H1 (cell line): ENCODE measurements around the gene RIMS1. TPM values are rescaled to one million over a fixed set of nuclear protein-coding genes. Genes with fewer than 3 reads are reported as not detected.

Experiments
- ATF2 ChIP-seq: IDR thresholded peaks from 2 replicates; pipeline ENCODE4 v1.6.1; 2012; ENCODE audit warnings: low read length, inconsistent platforms
- BACH1 ChIP-seq: IDR thresholded peaks from 2 replicates; pipeline ENCODE4 v1.6.1; 2012; ENCODE audit warnings: low read length, improper control_type of control experiment
- CBX5 ChIP-seq: fragments of 300-800, 300-1000 bp; sonication (generic); IDR thresholded peaks from 2 replicates; pipeline ENCODE4 v1.7.1; 2016; ENCODE audit warnings: antibody characterized with exemption, low read length, low read depth
- CBX8 ChIP-seq: fragments of 300-800, 300-1000 bp; sonication (generic); IDR thresholded peaks from 2 replicates; pipeline ENCODE4 v1.7.1; 2016; ENCODE audit warnings: low read depth, low read length, borderline replicate concordance
- CREB1 ChIP-seq: IDR thresholded peaks from 2 replicates; pipeline ENCODE4 v1.6.1; 2012; ENCODE audit warnings: inconsistent platforms
- EGR1 ChIP-seq: IDR thresholded peaks from 2 replicates; pipeline ENCODE4 v1.6.1; 2011; ENCODE audit warnings: low read depth, low read length, borderline replicate concordance
- GTF2F1 ChIP-seq: IDR thresholded peaks from 2 replicates; pipeline ENCODE4 v1.6.1; 2012; ENCODE audit warnings: low read depth, low read length, improper control_type of control experiment, borderline replicate concordance
- MAFK ChIP-seq: IDR thresholded peaks from 2 replicates; pipeline ENCODE4 v1.6.1; 2012; ENCODE audit warnings: low read depth, mild to moderate bottlenecking, improper control_type of control experiment, low read length
- NANOG ChIP-seq: IDR thresholded peaks from 2 replicates; pipeline ENCODE4 v1.6.1; 2011; ENCODE audit warnings: low read length, low read depth, mild to moderate bottlenecking, inconsistent platforms; ENCODE audit not compliant: insufficient read depth, poor library complexity, severe bottlenecking
- NRF1 ChIP-seq: IDR thresholded peaks from 2 replicates; pipeline ENCODE4 v1.6.1; 2011; ENCODE audit warnings: mild to moderate bottlenecking, low read depth, low read length, improper control_type of control experiment
- POLR2A ChIP-seq, 2 experiments: IDR thresholded peaks; 1 replicate in 1 of 2; 2 replicates in 1 of 2; pipeline ENCODE4 v1.6.1; 2011; ENCODE audit warnings: low read depth in 2 of 2, low read length in 2 of 2, mild to moderate bottlenecking in 2 of 2; ENCODE audit errors: control extremely low read depth in 1 of 2
- POU5F1 ChIP-seq: IDR thresholded peaks from 2 replicates; pipeline ENCODE4 v1.6.1; 2011; ENCODE audit warnings: low read depth, mild to moderate bottlenecking, low read length, moderate library complexity
- RNF2 ChIP-seq: fragments of 200-900, 300-1000 bp; sonication (generic); IDR thresholded peaks from 2 replicates; pipeline ENCODE4 v1.7.1; 2016; ENCODE audit warnings: borderline replicate concordance, low read depth, mild to moderate bottlenecking, antibody characterized with exemption, low read length; ENCODE audit not compliant: poor library complexity, severe bottlenecking; ENCODE audit errors: missing control alignments
- SP1 ChIP-seq: IDR thresholded peaks from 2 replicates; pipeline ENCODE4 v1.6.1; 2011; ENCODE audit warnings: low read depth, low read length
- SP2 ChIP-seq: IDR thresholded peaks from 2 replicates; pipeline ENCODE4 v1.6.1; 2012; ENCODE audit warnings: mild to moderate bottlenecking, low read length, inconsistent platforms
- SRF ChIP-seq: IDR thresholded peaks from 2 replicates; pipeline ENCODE4 v1.6.1; 2011; ENCODE audit warnings: mild to moderate bottlenecking, low read depth, low read length, moderate library complexity
- TAF7 ChIP-seq: optimal IDR thresholded peaks from 2 replicates; pipeline ENCODE3; 2011; ENCODE audit warnings: low read depth, mild to moderate bottlenecking, inconsistent platforms, low read length, moderate library complexity, borderline replicate concordance
- TCF12 ChIP-seq: IDR thresholded peaks from 2 replicates; pipeline ENCODE4 v1.6.1; 2011; ENCODE audit warnings: low read depth, mild to moderate bottlenecking, low read length
- TEAD4 ChIP-seq: IDR thresholded peaks from 2 replicates; pipeline ENCODE4 v1.6.1; 2012; ENCODE audit warnings: low read depth, low read length, inconsistent platforms, mixed read lengths
- ZNF274 ChIP-seq: IDR thresholded peaks from 2 replicates; pipeline ENCODE4 v1.7.0; 2012; ENCODE audit warnings: low read length, borderline replicate concordance; ENCODE audit errors: extremely low read depth
- polyA plus RNA-seq, 7 experiments: library from polyadenylated mRNA; depleted of rRNA in 3 of 7; stranded (reverse) in 5 of 7; unstranded in 2 of 7; fragments of >200 nt in 5 of 7; fragments of 200-250 nt in 2 of 7; gene quantifications; 1 replicate in 5 of 7; 2 replicates in 1 of 7; 4 replicates in 1 of 7; pipeline versions ENCODE4 v1.2.1 to v1.2.3, GENCODE V29; 2011 to 2013; ENCODE audit warnings: missing spikeins in 2 of 7, mixed read lengths in 2 of 7
- total RNA-seq: library from RNA; stranded (reverse); fragmentation: NEBNext Ultra II Directional; extraction: Animal tissue kit (Norgen Biotek cat#: 25700); gene quantifications from 2 replicates; pipeline ENCODE4 v1.2.1, GENCODE V29; 2021

Gene RIMS1
- total and polyA plus RNA-seq, 2 of the 8 experiments (the other 6 are each of a cell fraction or from before 2014, with no cell fraction given) = 0.63 to 2.3 TPM

DNA sequence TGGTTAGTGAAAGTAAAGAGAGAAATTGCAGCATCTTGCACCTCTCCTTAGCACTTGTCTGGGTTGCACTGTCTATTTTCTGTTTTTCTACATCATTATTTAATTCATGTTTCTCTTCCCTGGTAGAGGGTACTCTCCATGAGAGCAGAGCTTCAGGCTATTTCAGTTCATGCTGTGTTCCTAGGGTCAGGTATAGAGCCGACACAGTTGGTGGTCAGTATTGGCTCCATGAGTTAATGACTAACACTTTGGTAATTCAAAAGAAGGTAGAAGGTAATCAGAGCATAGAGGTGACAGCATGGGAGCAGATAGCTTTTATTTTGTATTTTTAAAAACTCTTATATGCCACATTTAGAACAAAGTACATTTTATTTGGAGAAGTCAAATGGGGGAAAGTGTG lies 42.7 kb downstream of the RIMS1 start (continued):
- TF ChIP-seq RNF2 (no peak), CBX8 (no peak), NRF1 (no peak), CREB1 (no peak), TCF12 (no peak), ZNF274 (no peak), TEAD4 (no peak), SP1 (0 out of 2 replicates have a peak, but pooled peaks have one; percentile 15), CBX5 (no peak), POU5F1 (0 out of 2 replicates have a peak, but pooled peaks have one; percentile 34), TAF7 (no peak), EGR1 (no peak), NANOG (peak; percentile 85), ATF2 (no peak), SP2 (no peak), GTF2F1 (no peak), POLR2A (IDR thresholded peaks at IDR 0.05; ENCODE audit: control extremely low read depth in 1 of 2, low read depth in 2 of 2, low read length in 2 of 2) (no peak), BACH1 (no peak), MAFK (no peak), SRF (no peak)
